Transverse colon (tissue), 4 donors: Measurements from ENCODE around the gene RSRP1.
"Not testable (repeated sequence)": the region's sequence is repeated elsewhere in the genome, so short reads cannot be mapped to it uniquely, and the experiment has no call there.

Source experiments
- EP300 ChIP-seq: sonication (generic); formaldehyde crosslinking; IDR thresholded peaks from one replicate; pipeline ENCODE4 v1.6.1; 2017; ENCODE audit warnings: antibody characterized with exemption, low read depth
- POLR2A ChIP-seq: fragments of 450-650 bp; IDR thresholded peaks from one replicate; pipeline ENCODE4 v1.6.1; 2016; ENCODE audit warnings: antibody characterized with exemption, mild to moderate bottlenecking, moderate library complexity
- POLR2AphosphoS5 ChIP-seq, 3 donors: sonication (generic); formaldehyde crosslinking; IDR thresholded peaks; one replicate each; pipeline ENCODE4 v1.6.1; 2016; ENCODE audit warnings: antibody characterized with exemption in 3 of 3
- TF ChIP-seq, protein P1 (sequence below), 5 experiments: fragments of 200-600 bp in 3 of 5; fragments of 450-650 bp in 2 of 5; sonication (generic) in 3 of 5; IDR thresholded peaks; 1 replicate in 2 of 5; 2 replicates in 3 of 5; pipeline ENCODE4 v1.5.1; 2016 to 2017; ENCODE audit warnings: antibody characterized with exemption in 5 of 5, inconsistent platforms in 3 of 5, mild to moderate bottlenecking in 2 of 5, moderate library complexity in 1 of 5

DNA sequence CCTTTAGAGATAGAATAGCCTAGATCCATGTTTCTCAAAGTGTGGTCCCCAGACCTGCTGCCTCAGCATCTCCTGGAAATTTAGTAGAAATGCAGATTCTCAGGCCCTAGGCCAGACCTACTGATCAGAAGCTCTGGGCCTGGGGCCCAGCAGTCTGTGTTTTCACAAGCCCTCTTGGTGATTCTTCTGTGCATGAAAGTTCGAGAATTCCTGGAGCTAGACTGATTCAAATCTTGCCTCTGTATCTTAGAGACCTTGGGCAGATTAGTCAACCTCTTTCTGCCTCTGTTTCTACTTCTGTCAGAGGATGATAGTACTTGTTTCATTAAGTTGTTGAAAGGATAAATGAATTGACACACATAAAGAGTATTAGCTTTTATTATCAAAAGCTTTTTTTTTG lies 30.0 kb upstream of the RSRP1 start:
- TF ChIP-seq POLR2A; EP300; POLR2AphosphoS5 (IDR thresholded peaks at IDR 0.05): not testable (repeated sequence)
- TF ChIP-seq, protein P1, sequence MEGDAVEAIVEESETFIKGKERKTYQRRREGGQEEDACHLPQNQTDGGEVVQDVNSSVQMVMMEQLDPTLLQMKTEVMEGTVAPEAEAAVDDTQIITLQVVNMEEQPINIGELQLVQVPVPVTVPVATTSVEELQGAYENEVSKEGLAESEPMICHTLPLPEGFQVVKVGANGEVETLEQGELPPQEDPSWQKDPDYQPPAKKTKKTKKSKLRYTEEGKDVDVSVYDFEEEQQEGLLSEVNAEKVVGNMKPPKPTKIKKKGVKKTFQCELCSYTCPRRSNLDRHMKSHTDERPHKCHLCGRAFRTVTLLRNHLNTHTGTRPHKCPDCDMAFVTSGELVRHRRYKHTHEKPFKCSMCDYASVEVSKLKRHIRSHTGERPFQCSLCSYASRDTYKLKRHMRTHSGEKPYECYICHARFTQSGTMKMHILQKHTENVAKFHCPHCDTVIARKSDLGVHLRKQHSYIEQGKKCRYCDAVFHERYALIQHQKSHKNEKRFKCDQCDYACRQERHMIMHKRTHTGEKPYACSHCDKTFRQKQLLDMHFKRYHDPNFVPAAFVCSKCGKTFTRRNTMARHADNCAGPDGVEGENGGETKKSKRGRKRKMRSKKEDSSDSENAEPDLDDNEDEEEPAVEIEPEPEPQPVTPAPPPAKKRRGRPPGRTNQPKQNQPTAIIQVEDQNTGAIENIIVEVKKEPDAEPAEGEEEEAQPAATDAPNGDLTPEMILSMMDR (IDR thresholded peaks at IDR 0.05) = not testable (repeated sequence)
